Keratinocyte (primary cell): Measurements from ENCODE around the gene ANO2. TPM values are rescaled to one million over a fixed set of nuclear protein-coding genes. Genes with fewer than 3 reads are reported as not detected.

Experiments used
- DNase-seq: peaks from one replicate; pipeline ENCODE4 v3.0.0-alpha.2; 2011; ENCODE audit warnings: low read depth, missing footprints, low spot score
- FAIRE-seq: peaks from 2 replicates; lab custom pipeline; 2011; peaks lifted over from hg19 to GRCh38; lab: Jason Lieb, UNC
- H2AFZ ChIP-seq: 2 replicates; pipeline ENCODE4 v1.6.0; 2012; ENCODE audit warnings: low read length, control low read depth, inconsistent platforms; ENCODE audit not compliant: control insufficient read depth
- H3K27ac ChIP-seq: 2 replicates; pipeline ENCODE4 v1.5.1; 2011; ENCODE audit warnings: low read length; ENCODE audit not compliant: control insufficient read depth, insufficient read depth
- H3K27me3 ChIP-seq: 3 replicates; pipeline ENCODE4 v1.6.0; 2011; ENCODE audit warnings: low read length; ENCODE audit not compliant: control insufficient read depth, insufficient read depth; ENCODE audit errors: extremely low read depth
- H3K36me3 ChIP-seq, 2 experiments: 2 replicates in 1 of 2; 3 replicates in 1 of 2; pipeline ENCODE4 v1.5.1; 2011; ENCODE audit warnings: low read length in 2 of 2, mild to moderate bottlenecking in 1 of 2; ENCODE audit not compliant: control insufficient read depth in 2 of 2, insufficient read depth in 2 of 2; ENCODE audit errors: extremely low read depth in 1 of 2
- H3K4me1 ChIP-seq: 3 replicates; pipeline ENCODE4 v1.5.1; 2011; ENCODE audit warnings: low read length; ENCODE audit not compliant: control insufficient read depth, insufficient read depth; ENCODE audit errors: extremely low read depth
- H3K4me2 ChIP-seq: 3 replicates; pipeline ENCODE4 v1.6.0; 2011; ENCODE audit warnings: low read depth, low read length; ENCODE audit not compliant: control insufficient read depth, insufficient read depth; ENCODE audit errors: extremely low read depth
- H3K4me3 ChIP-seq, 3 experiments: fragments of 200-600 bp in 1 of 3; sonication (generic) in 1 of 3; 2 replicates in 2 of 3; 3 replicates in 1 of 3; pipeline ENCODE4 v1.5.1; 2011 to 2016; ENCODE audit warnings: low read length in 3 of 3, mild to moderate bottlenecking in 3 of 3, control low read depth in 2 of 3, inconsistent platforms in 1 of 3, low read depth in 1 of 3, mixed read lengths in 1 of 3, mixed run types in 1 of 3, moderate library complexity in 1 of 3; ENCODE audit not compliant: control insufficient read depth in 2 of 3, insufficient read depth in 2 of 3; ENCODE audit errors: extremely low read depth in 1 of 3
- H3K79me2 ChIP-seq: 2 replicates; pipeline ENCODE4 v1.6.0; 2012; ENCODE audit warnings: low read length; ENCODE audit not compliant: control insufficient read depth, insufficient read depth
- H3K9ac ChIP-seq: 3 replicates; pipeline ENCODE4 v1.6.0; 2011; ENCODE audit warnings: low read length; ENCODE audit not compliant: control insufficient read depth, insufficient read depth; ENCODE audit errors: extremely low read depth
- H3K9me1 ChIP-seq: 3 replicates; pipeline ENCODE4 v1.6.0; 2011; ENCODE audit warnings: low read length; ENCODE audit not compliant: control insufficient read depth, insufficient read depth; ENCODE audit errors: extremely low read depth
- H3K9me3 ChIP-seq: 2 replicates; pipeline ENCODE4 v1.5.1; 2012; ENCODE audit warnings: low read depth, low read length; ENCODE audit not compliant: control insufficient read depth
- H4K20me1 ChIP-seq: 3 replicates; pipeline ENCODE4 v1.6.0; 2011; ENCODE audit warnings: low read length; ENCODE audit not compliant: control insufficient read depth, insufficient read depth; ENCODE audit errors: extremely low read depth
- CTCF ChIP-seq, 3 experiments: IDR thresholded peaks in 1 of 3; conservative IDR thresholded peaks in 1 of 3; optimal IDR thresholded peaks in 1 of 3; 2 replicates in 2 of 3; 3 replicates in 1 of 3; pipeline versions ENCODE3 to v1.5.1; 2011; ENCODE audit warnings: low read length in 3 of 3, mild to moderate bottlenecking in 3 of 3, moderate library complexity in 2 of 3, control low read depth in 1 of 3, inconsistent platforms in 1 of 3; ENCODE audit not compliant: insufficient read depth in 2 of 3; ENCODE audit errors: extremely low read depth in 1 of 3
- EZH2 ChIP-seq: IDR thresholded peaks from one replicate; pipeline ENCODE4 v1.6.1; 2012; ENCODE audit warnings: inconsistent platforms, mild to moderate bottlenecking, low read length, moderate library complexity
- dilution Hi-C: fragments of 300-500 bp; cut with MboI; formaldehyde crosslinking; loops from one replicate; pipeline ENCODE4 v1.7.0; 2020; ENCODE audit warnings: low sequenced_read_pairs; ENCODE audit not compliant: extremely low pct_ligation_motif_present
- polyA plus RNA-seq, 5 experiments: library from polyadenylated mRNA; depleted of rRNA in 3 of 5; stranded (reverse) in 3 of 5; stranded (forward) in 1 of 5; unstranded in 1 of 5; fragments of >200 nt; gene quantifications; 1 replicate in 1 of 5; 2 replicates in 3 of 5; 3 replicates in 1 of 5; pipeline versions ENCODE4 v1.2.1 to v1.2.3, GENCODE V29; 2011 to 2012; ENCODE audit warnings: missing spikeins in 2 of 5, low read depth in 1 of 5, low replicate concordance in 1 of 5

ANO2 gene
- polyA plus RNA-seq, 1 donor (not counting 4 experiments of a cell fraction or from before 2014, with no cell fraction given) = 0.14 TPM

DNA sequence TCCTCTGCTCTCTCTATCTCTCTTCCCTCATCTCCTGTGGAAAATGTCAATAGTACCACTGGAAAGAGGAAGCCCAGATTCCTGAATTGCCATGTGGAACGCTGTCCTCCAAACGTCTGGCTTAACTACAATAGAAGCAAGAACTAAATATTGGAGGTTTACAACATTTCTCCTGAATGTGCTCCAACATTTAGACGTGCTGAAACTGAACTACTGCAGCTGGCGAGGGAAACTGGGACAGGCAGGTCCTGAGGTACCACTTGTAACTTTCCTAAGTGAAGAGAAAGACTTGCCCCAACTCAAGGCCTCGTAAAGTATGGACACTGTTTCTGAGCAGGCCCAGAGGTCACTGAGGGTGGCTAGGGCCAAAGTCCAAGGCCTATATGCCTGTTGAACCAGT, 325.4 kb downstream of the ANO2 start:
- Histone ChIP-seq H3K79me2 (no peaks in the 10 kb centered on the region), H3K4me3 (no peak overlapping the region), H3K9me3 (peaks cover 2% of the 10 kb centered on the region), H3K36me3 (no peaks in the 10 kb centered on the region), H3K27ac (no peak overlapping the region), H3K4me2 (no peak overlapping the region), H3K9ac (no peak overlapping the region), H3K9me1 (no peaks in the 10 kb centered on the region), H3K27me3 (no peaks in the 10 kb centered on the region), H4K20me1 (no peaks in the 10 kb centered on the region), H3K4me1 (no peaks in the 10 kb centered on the region), H2AFZ (no peak overlapping the region)
- TF ChIP-seq CTCF (optimal IDR thresholded peaks at IDR 0.05 in 1 of 3, IDR thresholded peaks at IDR 0.05 in 1 of 3, conservative IDR thresholded peaks at IDR 0.05 in 1 of 3; ENCODE audit: extremely low read depth in 1 of 3, insufficient read depth in 2 of 3, low read length in 3 of 3) (no peak), EZH2 (no peak)
- no peak for FAIRE-seq
- dilution Hi-C loops = no loop called here
- DNase-seq = no peak

DNA sequence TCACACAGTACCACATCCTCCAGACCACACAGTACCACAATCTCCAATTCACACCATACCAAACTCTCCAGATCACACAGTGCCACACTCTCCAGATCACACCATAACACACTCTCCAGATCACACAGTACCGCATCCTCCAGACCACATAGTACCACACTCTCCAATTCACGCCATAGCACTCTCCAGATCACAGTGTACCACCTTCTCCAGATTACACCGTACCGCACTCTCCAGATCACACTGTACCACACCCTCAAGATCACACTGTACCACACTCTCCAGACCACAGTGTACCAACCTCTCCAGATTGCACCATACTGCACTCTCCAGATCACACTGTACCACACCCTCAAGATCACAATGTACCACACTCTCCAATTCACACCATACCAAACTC, 328.2 kb downstream of the ANO2 start:
- Histone ChIP-seq H3K4me2 (no peak overlapping the region), H3K9ac (no peak overlapping the region), H4K20me1 (no peaks in the 10 kb centered on the region), H3K9me3 (peaks cover 2% of the 10 kb centered on the region), H3K36me3 (no peaks in the 10 kb centered on the region), H3K4me3 (no peak overlapping the region), H3K4me1 (no peaks in the 10 kb centered on the region), H2AFZ (no peak overlapping the region), H3K27ac (no peak overlapping the region), H3K27me3 (no peaks in the 10 kb centered on the region), H3K79me2 (no peaks in the 10 kb centered on the region), H3K9me1 (no peaks in the 10 kb centered on the region)
- TF ChIP-seq EZH2 = no peak
- no peak for TF ChIP-seq CTCF (optimal IDR thresholded peaks at IDR 0.05 in 1 of 3, IDR thresholded peaks at IDR 0.05 in 1 of 3, conservative IDR thresholded peaks at IDR 0.05 in 1 of 3; ENCODE audit: extremely low read depth in 1 of 3, insufficient read depth in 2 of 3, low read length in 3 of 3)
- DNase-seq (no peak), FAIRE-seq (no peak)
- dilution Hi-C loops = no loop called here
